GM23338 (cell line): Measurements from ENCODE around the gene INHBB. TPM values are rescaled to one million over a fixed set of nuclear protein-coding genes. Genes with fewer than 3 reads are reported as not detected.

Experiments
- ATAC-seq: fragments of 200-7000 bp; cut with Tn5 transposase; 3 replicates; pipeline ENCODE4 v1.9.1; 2020
- DNase-seq: peaks from one replicate; pipeline ENCODE4 v3.0.0-alpha.2; 2015; ENCODE audit warnings: low spot score
- H2AFZ ChIP-seq: fragments of 200-600 bp; sonication (generic); 2 replicates; pipeline ENCODE4 v1.8.0; 2016; ENCODE audit warnings: antibody characterized with exemption, mild to moderate bottlenecking, moderate library complexity
- H3F3A ChIP-seq: fragments of 200-600 bp; sonication (generic); replicated peaks from 2 replicates; pipeline ENCODE4 v1.8.0; 2017; ENCODE audit warnings: antibody characterized with exemption, mixed run types, low read depth
- H3K27ac ChIP-seq: fragments of 200-600 bp; sonication (generic); 2 replicates; pipeline ENCODE4 v1.6.1; 2016; ENCODE audit warnings: low read depth
- H3K27me3 ChIP-seq: fragments of 200-600 bp; sonication (generic); 2 replicates; pipeline ENCODE4 v1.8.0; 2016; ENCODE audit warnings: mild to moderate bottlenecking, mixed run types, moderate library complexity; ENCODE audit not compliant: insufficient read depth
- H3K36me3 ChIP-seq: fragments of 200-600 bp; sonication (generic); 2 replicates; pipeline ENCODE4 v1.8.0; 2016; ENCODE audit warnings: mild to moderate bottlenecking; ENCODE audit not compliant: insufficient read depth
- H3K4me1 ChIP-seq: fragments of 200-600 bp; sonication (generic); 2 replicates; pipeline ENCODE4 v1.8.0; 2016; ENCODE audit warnings: mild to moderate bottlenecking, moderate library complexity; ENCODE audit not compliant: insufficient read depth
- H3K4me2 ChIP-seq: fragments of 200-600 bp; sonication (generic); 2 replicates; pipeline ENCODE4 v1.7.1; 2017; ENCODE audit warnings: mixed run types
- H3K4me3 ChIP-seq: fragments of 200-600 bp; sonication (generic); 2 replicates; pipeline ENCODE4 v1.6.1; 2016; ENCODE audit warnings: mixed run types
- H3K79me2 ChIP-seq: fragments of 200-600 bp; sonication (generic); replicated peaks from 2 replicates; pipeline ENCODE4 v1.8.0; 2017; ENCODE audit warnings: mild to moderate bottlenecking; ENCODE audit not compliant: insufficient read depth
- H3K9me2 ChIP-seq: fragments of 200-600 bp; sonication (generic); 2 replicates; pipeline ENCODE4 v1.8.0; 2017; ENCODE audit not compliant: insufficient read depth
- H4K20me1 ChIP-seq: fragments of 200-600 bp; sonication (generic); replicated peaks from 2 replicates; pipeline ENCODE4 v1.8.0; 2017; ENCODE audit warnings: mild to moderate bottlenecking; ENCODE audit not compliant: insufficient read depth
- H3K27ac Mint-ChIP-seq: 2 replicates; pipeline ENCODE4 v1.8.0; 2020; ENCODE audit warnings: inconsistent platforms, mild to moderate bottlenecking, moderate library complexity, mixed read lengths
- H3K27me3 Mint-ChIP-seq: 3 replicates; pipeline ENCODE4 v1.8.0; 2022; ENCODE audit warnings: low read depth, mild to moderate bottlenecking, moderate library complexity, mixed read lengths, inconsistent platforms; ENCODE audit not compliant: insufficient read depth, poor library complexity
- H3K36me3 Mint-ChIP-seq: 3 replicates; pipeline ENCODE4 v1.8.0; 2021; ENCODE audit warnings: low read depth, mild to moderate bottlenecking, inconsistent platforms, moderate library complexity, mixed read lengths
- H3K4me1 Mint-ChIP-seq: 3 replicates; pipeline ENCODE4 v1.8.0; 2020; ENCODE audit warnings: mild to moderate bottlenecking, inconsistent platforms, mixed read lengths
- H3K4me3 Mint-ChIP-seq: 3 replicates; pipeline ENCODE4 v1.8.0; 2021; ENCODE audit warnings: moderate library complexity, mild to moderate bottlenecking, inconsistent platforms, mixed read lengths
- H3K9me3 Mint-ChIP-seq: 3 replicates; pipeline ENCODE4 v1.8.0; 2020; ENCODE audit warnings: moderate library complexity, mild to moderate bottlenecking, inconsistent platforms, mixed read lengths
- CREB1 ChIP-seq: fragments of 250-450 bp; sonication (Bioruptor Pico); IDR thresholded peaks from 2 replicates; pipeline ENCODE4 v1.5.0; 2020; ENCODE audit warnings: low read depth, mild to moderate bottlenecking, moderate library complexity
- CTCF ChIP-seq, 2 experiments: fragments of 200-600 bp in 1 of 2; sonication (generic) in 1 of 2; conservative IDR thresholded peaks; 2 replicates each; pipeline versions ENCODE4 v1.5.1 to v1.6.1; 2016 to 2017; ENCODE audit warnings: antibody characterized with exemption in 2 of 2, low read depth in 2 of 2, mild to moderate bottlenecking in 2 of 2, moderate library complexity in 1 of 2
- ETS1 ChIP-seq: IDR thresholded peaks from 2 replicates; pipeline ENCODE4 v1.6.1; 2016; ENCODE audit warnings: antibody characterized with exemption
- EZH2 ChIP-seq: fragments of 200-600 bp; sonication (generic); IDR thresholded peaks from one replicate; pipeline ENCODE4 v1.8.0; 2017; ENCODE audit warnings: antibody characterized with exemption, mild to moderate bottlenecking, low read depth; ENCODE audit not compliant: unreplicated experiment
- EZH2phosphoT487 ChIP-seq: fragments of 200-600 bp; sonication (generic); IDR thresholded peaks from one replicate; pipeline ENCODE4 v1.8.1; 2018; ENCODE audit warnings: antibody characterized with exemption; ENCODE audit not compliant: unreplicated experiment
- JUNB ChIP-seq: IDR thresholded peaks from one replicate; pipeline ENCODE4 v1.6.1; 2016; ENCODE audit warnings: antibody characterized with exemption; ENCODE audit not compliant: unreplicated experiment
- NANOG ChIP-seq: IDR thresholded peaks from 2 replicates; pipeline ENCODE4 v1.6.1; 2016; ENCODE audit warnings: antibody characterized with exemption, borderline replicate concordance
- POLR2AphosphoS5 ChIP-seq: IDR thresholded peaks from 2 replicates; pipeline ENCODE4 v1.6.1; 2016; ENCODE audit warnings: antibody characterized with exemption, low read depth
- REST ChIP-seq: IDR thresholded peaks from one replicate; pipeline ENCODE4 v1.6.1; 2018; ENCODE audit warnings: antibody characterized with exemption; ENCODE audit not compliant: unreplicated experiment
- STAT1 ChIP-seq: IDR thresholded peaks from one replicate; pipeline ENCODE4 v1.6.1; 2016; ENCODE audit warnings: antibody characterized with exemption; ENCODE audit not compliant: unreplicated experiment
- ZNF114 ChIP-seq: fragments of 250-450 bp; sonication (Bioruptor Pico); IDR thresholded peaks from 2 replicates; pipeline ENCODE4 v1.5.0; 2020; ENCODE audit warnings: mild to moderate bottlenecking, moderate library complexity
- ZNF462 ChIP-seq: fragments of 250-450 bp; sonication (Bioruptor Pico); IDR thresholded peaks from 2 replicates; pipeline ENCODE4 v1.5.0; 2020; ENCODE audit warnings: mild to moderate bottlenecking, moderate library complexity
- polyA plus RNA-seq: library from polyadenylated mRNA; unstranded; fragments of >200 nt; fragmentation: Nextera tagmentation; extraction: Ambion mirVana; gene quantifications from 2 replicates; pipeline ENCODE4 v1.2.1, GENCODE V29; 2016
- total RNA-seq: library from RNA; depleted of rRNA; stranded (reverse); fragments of >200 nt; shearing (Covaris generic); gene quantifications from 2 replicates; pipeline ENCODE4 v1.2.3, GENCODE V29; 2014

INHBB gene
- total and polyA plus RNA-seq, 2 experiments from 2014 or later, result 0.21 TPM; not detected in 1

GRCh38 chr2:120320318-120320851, 25.6 kb upstream of the INHBB start:
- Histone ChIP-seq H3K4me3 (no peak overlapping the region), H3K27me3 (no peaks in the 10 kb centered on the region), H4K20me1 (no peaks in the 10 kb centered on the region), H3K4me2 (no peak overlapping the region), H3F3A (no peaks in the 10 kb centered on the region), H3K36me3 (no peaks in the 10 kb centered on the region), H3K9me2 (no peaks in the 10 kb centered on the region), H3K4me1 (no peaks in the 10 kb centered on the region), H2AFZ (no peak overlapping the region), H3K27ac (no peak overlapping the region), H3K79me2 (no peaks in the 10 kb centered on the region)
- H3K4me1 Mint-ChIP-seq, result 0 out of 3 replicates have a peak, but pooled peaks cover 2% of the 10 kb centered on the region
- H3K9me3 Mint-ChIP-seq, result no peaks in the 10 kb centered on the region
- peaks cover 18% of the 10 kb centered on the region for H3K27me3 Mint-ChIP-seq
- H3K4me3 Mint-ChIP-seq, result no peak overlapping the region
- no peaks in the 10 kb centered on the region; the same call in 2 of the 3 replicates for H3K36me3 Mint-ChIP-seq
- TF ChIP-seq POLR2AphosphoS5 (no peak), REST (no peak), STAT1 (no peak), NANOG (no peak), EZH2 (no peak), JUNB (no peak), ZNF114 (CRISPR knock-in tag) (no peak), CREB1 (CRISPR knock-in tag) (no peak), CTCF (conservative IDR thresholded peaks at IDR 0.05; ENCODE audit: low read depth in 2 of 2) (no peak), ETS1 (no peak), ZNF462 (CRISPR knock-in tag) (no peak), EZH2phosphoT487 (no peak)
- ATAC-seq (no peak), DNase-seq (no peak)
- H3K27ac Mint-ChIP-seq, result no peak overlapping the region
